ENCODE measurements around the gene UCN.

Gene UCN

GRCh38 chr2:27285481-27285880 lies 22.8 kb downstream of the UCN start:
- no peaks in the 10 kb centered on the region for H3K36me3 ChIP-seq (ENCODE audit: control insufficient read depth in 2 of 2, insufficient read depth in 1 of 2, low read length in 2 of 2)
- no peak overlapping the region for H3K27ac ChIP-seq (ENCODE audit: extremely low read depth, low read depth, low read length)
- POLR2A ChIA-PET, result no interaction called here
- H3K4me1 ChIP-seq (ENCODE audit: control insufficient read depth, insufficient read depth, low read length), result no peaks in the 10 kb centered on the region; the same call in 1 of the 2 replicates
- no peak overlapping the region for H3K4me3 ChIP-seq (ENCODE audit: low read depth, low read length)
- H3K9me3 ChIP-seq (ENCODE audit: control insufficient read depth, insufficient read depth, low read depth, low read length), result no peaks in the 10 kb centered on the region
- CTCF ChIA-PET, result interaction anchor here (1.3 to 7.9 kb wide), 3 partner anchors 9 to 36 kb away, joined by 3 to 211 read pairs (median 6); no protein-coding TSS in a partner anchor
- TF ChIP-seq ZNF112 (tag by site-specific recombination; IDR thresholded peaks at IDR 0.05) (no peak), MYNN (tag by site-specific recombination; IDR thresholded peaks at IDR 0.05; ENCODE audit: borderline replicate concordance) (no peak), ZNF624 (tag by site-specific recombination; IDR thresholded peaks at IDR 0.05) (no peak), ZNF561 (tag by site-specific recombination; IDR thresholded peaks at IDR 0.05; ENCODE audit: borderline replicate concordance) (no peak), MEIS1 (CRISPR knock-in tag; IDR thresholded peaks at IDR 0.05; ENCODE audit: borderline replicate concordance) (no peak), SP7 (tag by site-specific recombination; IDR thresholded peaks at IDR 0.05) (no peak), ZNF184 (tag by site-specific recombination; IDR thresholded peaks at IDR 0.05) (no peak), ZNF239 (tag by site-specific recombination; IDR thresholded peaks at IDR 0.05) (no peak), GLI4 (tag by site-specific recombination; IDR thresholded peaks at IDR 0.05) (no peak), GLIS1 (tag by site-specific recombination; IDR thresholded peaks at IDR 0.05) (no peak), ZNF658 (tag by site-specific recombination; IDR thresholded peaks at IDR 0.05) (no peak)
- TF ChIP-seq, protein P1, sequence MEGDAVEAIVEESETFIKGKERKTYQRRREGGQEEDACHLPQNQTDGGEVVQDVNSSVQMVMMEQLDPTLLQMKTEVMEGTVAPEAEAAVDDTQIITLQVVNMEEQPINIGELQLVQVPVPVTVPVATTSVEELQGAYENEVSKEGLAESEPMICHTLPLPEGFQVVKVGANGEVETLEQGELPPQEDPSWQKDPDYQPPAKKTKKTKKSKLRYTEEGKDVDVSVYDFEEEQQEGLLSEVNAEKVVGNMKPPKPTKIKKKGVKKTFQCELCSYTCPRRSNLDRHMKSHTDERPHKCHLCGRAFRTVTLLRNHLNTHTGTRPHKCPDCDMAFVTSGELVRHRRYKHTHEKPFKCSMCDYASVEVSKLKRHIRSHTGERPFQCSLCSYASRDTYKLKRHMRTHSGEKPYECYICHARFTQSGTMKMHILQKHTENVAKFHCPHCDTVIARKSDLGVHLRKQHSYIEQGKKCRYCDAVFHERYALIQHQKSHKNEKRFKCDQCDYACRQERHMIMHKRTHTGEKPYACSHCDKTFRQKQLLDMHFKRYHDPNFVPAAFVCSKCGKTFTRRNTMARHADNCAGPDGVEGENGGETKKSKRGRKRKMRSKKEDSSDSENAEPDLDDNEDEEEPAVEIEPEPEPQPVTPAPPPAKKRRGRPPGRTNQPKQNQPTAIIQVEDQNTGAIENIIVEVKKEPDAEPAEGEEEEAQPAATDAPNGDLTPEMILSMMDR (tag by site-specific recombination; IDR thresholded peaks at IDR 0.05), result no peak
- TF ChIP-seq, protein P2, sequence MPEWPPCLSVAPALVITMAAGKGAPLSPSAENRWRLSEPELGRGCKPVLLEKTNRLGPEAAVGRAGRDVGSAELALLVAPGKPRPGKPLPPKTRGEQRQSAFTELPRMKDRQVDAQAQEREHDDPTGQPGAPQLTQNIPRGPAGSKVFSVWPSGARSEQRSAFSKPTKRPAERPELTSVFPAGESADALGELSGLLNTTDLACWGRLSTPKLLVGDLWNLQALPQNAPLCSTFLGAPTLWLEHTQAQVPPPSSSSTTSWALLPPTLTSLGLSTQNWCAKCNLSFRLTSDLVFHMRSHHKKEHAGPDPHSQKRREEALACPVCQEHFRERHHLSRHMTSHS (tag by site-specific recombination; IDR thresholded peaks at IDR 0.05), result no peak

GRCh38 chr2:27284996-27285395 lies 23.2 kb downstream of the UCN start:
- TF ChIP-seq, protein P3, sequence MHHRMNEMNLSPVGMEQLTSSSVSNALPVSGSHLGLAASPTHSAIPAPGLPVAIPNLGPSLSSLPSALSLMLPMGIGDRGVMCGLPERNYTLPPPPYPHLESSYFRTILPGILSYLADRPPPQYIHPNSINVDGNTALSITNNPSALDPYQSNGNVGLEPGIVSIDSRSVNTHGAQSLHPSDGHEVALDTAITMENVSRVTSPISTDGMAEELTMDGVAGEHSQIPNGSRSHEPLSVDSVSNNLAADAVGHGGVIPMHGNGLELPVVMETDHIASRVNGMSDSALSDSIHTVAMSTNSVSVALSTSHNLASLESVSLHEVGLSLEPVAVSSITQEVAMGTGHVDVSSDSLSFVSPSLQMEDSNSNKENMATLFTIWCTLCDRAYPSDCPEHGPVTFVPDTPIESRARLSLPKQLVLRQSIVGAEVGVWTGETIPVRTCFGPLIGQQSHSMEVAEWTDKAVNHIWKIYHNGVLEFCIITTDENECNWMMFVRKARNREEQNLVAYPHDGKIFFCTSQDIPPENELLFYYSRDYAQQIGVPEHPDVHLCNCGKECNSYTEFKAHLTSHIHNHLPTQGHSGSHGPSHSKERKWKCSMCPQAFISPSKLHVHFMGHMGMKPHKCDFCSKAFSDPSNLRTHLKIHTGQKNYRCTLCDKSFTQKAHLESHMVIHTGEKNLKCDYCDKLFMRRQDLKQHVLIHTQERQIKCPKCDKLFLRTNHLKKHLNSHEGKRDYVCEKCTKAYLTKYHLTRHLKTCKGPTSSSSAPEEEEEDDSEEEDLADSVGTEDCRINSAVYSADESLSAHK (tag by site-specific recombination; IDR thresholded peaks at IDR 0.05), result no peak
- TF ChIP-seq KLF1 (tag by site-specific recombination; IDR thresholded peaks at IDR 0.05) (no peak), ZNF626 (tag by site-specific recombination; IDR thresholded peaks at IDR 0.05) (no peak), ZNF155 (tag by site-specific recombination; IDR thresholded peaks at IDR 0.05) (no peak), ZNF501 (tag by site-specific recombination; IDR thresholded peaks at IDR 0.05) (no peak), KLF9 (tag by site-specific recombination; IDR thresholded peaks at IDR 0.05; ENCODE audit: low read depth) (no peak), ZFHX2 (tag by site-specific recombination; conservative IDR thresholded peaks at IDR 0.05) (no peak), ZNF768 (tag by site-specific recombination; IDR thresholded peaks at IDR 0.05) (no peak), ZNF433 (tag by site-specific recombination; IDR thresholded peaks at IDR 0.05; ENCODE audit: low read depth) (no peak), ZNF292 (tag by site-specific recombination; IDR thresholded peaks at IDR 0.05; ENCODE audit: borderline replicate concordance, low read depth) (no peak), YY1 (tag by site-specific recombination; IDR thresholded peaks at IDR 0.05) (no peak), ZNF354C (tag by site-specific recombination; IDR thresholded peaks at IDR 0.05; ENCODE audit: borderline replicate concordance, low read depth) (no peak), ZNF677 (tag by site-specific recombination; IDR thresholded peaks at IDR 0.05) (no peak), ZNF610 (tag by site-specific recombination; IDR thresholded peaks at IDR 0.05; ENCODE audit: borderline replicate concordance) (no peak), ZNF362 (tag by site-specific recombination; IDR thresholded peaks at IDR 0.05) (no peak), ZBTB7A (tag by site-specific recombination; IDR thresholded peaks at IDR 0.05; ENCODE audit: low read depth) (no peak), ZNF266 (tag by site-specific recombination; IDR thresholded peaks at IDR 0.05; ENCODE audit: low read depth) (no peak), ZNF416 (tag by site-specific recombination; IDR thresholded peaks at IDR 0.05) (no peak)
- Histone ChIP-seq H3K4me3 (ENCODE audit: low read depth, low read length) (no peak overlapping the region), H3K27ac (ENCODE audit: extremely low read depth, low read depth, low read length) (no peak overlapping the region), H3K36me3 (ENCODE audit: control insufficient read depth in 2 of 2, insufficient read depth in 1 of 2, low read length in 2 of 2) (no peaks in the 10 kb centered on the region), H3K9me3 (ENCODE audit: control insufficient read depth, insufficient read depth, low read depth, low read length) (no peaks in the 10 kb centered on the region), H3K4me1 (ENCODE audit: control insufficient read depth, insufficient read depth, low read length) (no peaks in the 10 kb centered on the region; the same call in 1 of the 2 replicates)
- CTCF ChIA-PET, result interaction anchor here (1.0 to 7.9 kb wide), 5 partner anchors 12 to 94 kb away, joined by 3 to 211 read pairs (median 9); partner anchors contain the start of gene SLC30A3
- POLR2A ChIA-PET, result no interaction called here

All from HEK293 (cell line).